Activated naive CD8-positive, alpha-beta T cell treated with anti-CD3 and anti-CD28 coated beads, Interleukin-2, amount 50 U/mL, for 24 hours (primary cell): ENCODE results near the gene SP140L.

Source experiments
- ATAC-seq: fragments of 150-1000 bp; cut with Tn5 transposase; one replicate; pipeline ENCODE4 v1.10.0; 2021
- DNase-seq: peaks from one replicate; pipeline ENCODE4 v3.0.0; 2021
- H3K27ac Mint-ChIP-seq: one replicate; pipeline ENCODE4 v1.8.0; 2021; ENCODE audit warnings: mild to moderate bottlenecking, mixed read lengths
- H3K27me3 Mint-ChIP-seq: one replicate; pipeline ENCODE4 v1.8.0; 2021; ENCODE audit warnings: mixed read lengths
- H3K36me3 Mint-ChIP-seq: one replicate; pipeline ENCODE4 v1.8.0; 2021; ENCODE audit warnings: low read depth, mixed read lengths
- H3K4me1 Mint-ChIP-seq: one replicate; pipeline ENCODE4 v1.8.0; 2021; ENCODE audit warnings: mixed read lengths
- H3K4me3 Mint-ChIP-seq: one replicate; pipeline ENCODE4 v1.8.0; 2021; ENCODE audit warnings: mild to moderate bottlenecking, moderate library complexity, mixed read lengths
- H3K9me3 Mint-ChIP-seq: one replicate; pipeline ENCODE4 v1.8.0; 2021; ENCODE audit warnings: mixed read lengths

Gene SP140L

GRCh38 chr2:230412846-230413245 is 85.9 kb downstream of the SP140L start:
- Mint-ChIP-seq H3K36me3 (peaks cover 11% of the 10 kb centered on the region), H3K27me3 (no peaks in the 10 kb centered on the region), H3K4me1 (peaks cover 79% of the 10 kb centered on the region), H3K9me3 (no peaks in the 10 kb centered on the region), H3K4me3 (peak overlapping the region; percentile 88), H3K27ac (peak overlapping the region; percentile 35)
- DNase-seq (no peak), ATAC-seq (no peak)

GRCh38 chr2:230413479-230413878 is 86.5 kb downstream of the SP140L start:
- no peak overlapping the region for H3K4me3 Mint-ChIP-seq
- DNase-seq (peak; percentile 15), ATAC-seq (no peak)
- no peaks in the 10 kb centered on the region for H3K9me3 Mint-ChIP-seq
- H3K27me3 Mint-ChIP-seq, result no peaks in the 10 kb centered on the region
- H3K36me3 Mint-ChIP-seq, result peaks cover 15% of the 10 kb centered on the region
- peak overlapping the region; percentile 48 for H3K27ac Mint-ChIP-seq
- H3K4me1 Mint-ChIP-seq, result peaks cover 78% of the 10 kb centered on the region

- ATAC-seq (no peak), DNase-seq (no peak)
- Mint-ChIP-seq H3K9me3 (no peaks in the 10 kb centered on the region), H3K4me3 (peak overlapping the region; percentile 88), H3K27me3 (no peaks in the 10 kb centered on the region), H3K4me1 (peaks cover 80% of the 10 kb centered on the region), H3K27ac (peak overlapping the region; percentile 99), H3K36me3 (peaks cover 21% of the 10 kb centered on the region)
These were observed 87.3 kb downstream of the SP140L start for GRCh38 chr2:230414302-230414701.

- Mint-ChIP-seq H3K4me3 (peak within 1 kb of the TSS; percentile 88), H3K27me3 (no peaks in the 10 kb centered on the region)
- DNase-seq, result peak; percentile 78
These were observed 89.2 kb downstream of the SP140L start, which contains the start of gene SP100 for GRCh38 chr2:230416061-230416721. SP100 (plus strand) TSS chr2:230416201; CDS start chr2:230416297, 96 bp downstream.

GRCh38 chr2:230417436-230417835 is 90.4 kb downstream of the SP140L start:
- Mint-ChIP-seq H3K9me3 (no peaks in the 10 kb centered on the region), H3K27me3 (no peaks in the 10 kb centered on the region), H3K4me1 (peaks cover 81% of the 10 kb centered on the region), H3K4me3 (peak overlapping the region; percentile 88), H3K36me3 (peaks cover 35% of the 10 kb centered on the region), H3K27ac (peak overlapping the region; percentile 65)
- DNase-seq (no peak), ATAC-seq (no peak)

More at GRCh38 chr2:230416061-230416721, 89.2 kb downstream of the SP140L start, which contains the start of gene SP100:
- Mint-ChIP-seq H3K36me3 (peaks cover 26% of the 10 kb centered on the region), H3K9me3 (no peaks in the 10 kb centered on the region), H3K4me1 (peaks cover 78% of the 10 kb centered on the region), H3K27ac (peak within 1 kb of the TSS; percentile 99)
- peak; percentile 88 for ATAC-seq

GRCh38 chr2:230418341-230419016 is 91.5 kb downstream of the SP140L start:
- ATAC-seq, result no peak
- Mint-ChIP-seq H3K36me3 (peaks cover 39% of the 10 kb centered on the region), H3K4me3 (peak overlapping the region; percentile 88), H3K27me3 (no peaks in the 10 kb centered on the region), H3K9me3 (no peaks in the 10 kb centered on the region), H3K4me1 (peaks cover 80% of the 10 kb centered on the region), H3K27ac (peak overlapping the region; percentile 83)
- DNase-seq, result no peak

- peak overlapping the region; percentile 36 for H3K27ac Mint-ChIP-seq
- H3K4me3 Mint-ChIP-seq, result peak overlapping the region; percentile 88
- H3K4me1 Mint-ChIP-seq, result peaks cover 81% of the 10 kb centered on the region
These were observed 92.2 kb downstream of the SP140L start for GRCh38 chr2:230419181-230419580.

GRCh38 chr2:230422149-230422548 is 95.2 kb downstream of the SP140L start:
- H3K36me3 Mint-ChIP-seq, result peaks cover 53% of the 10 kb centered on the region
- peaks cover 88% of the 10 kb centered on the region for H3K4me1 Mint-ChIP-seq
- H3K27me3 Mint-ChIP-seq, result no peaks in the 10 kb centered on the region
- H3K4me3 Mint-ChIP-seq, result no peak overlapping the region
- ATAC-seq, result no peak
- DNase-seq, result no peak
- H3K9me3 Mint-ChIP-seq, result no peaks in the 10 kb centered on the region
- H3K27ac Mint-ChIP-seq, result no peak overlapping the region

More at GRCh38 chr2:230419181-230419580, 92.2 kb downstream of the SP140L start:
- no peak for ATAC-seq
- DNase-seq, result no peak
- peaks cover 46% of the 10 kb centered on the region for H3K36me3 Mint-ChIP-seq
- H3K27me3 Mint-ChIP-seq, result no peaks in the 10 kb centered on the region
- H3K9me3 Mint-ChIP-seq, result no peaks in the 10 kb centered on the region

GRCh38 chr2:230423851-230424458 is 97.0 kb downstream of the SP140L start:
- Mint-ChIP-seq H3K9me3 (peaks cover 8% of the 10 kb centered on the region), H3K4me1 (peaks cover 84% of the 10 kb centered on the region), H3K27ac (peak overlapping the region; percentile 78), H3K36me3 (peaks cover 56% of the 10 kb centered on the region), H3K27me3 (no peaks in the 10 kb centered on the region), H3K4me3 (peak overlapping the region; percentile 21)
- DNase-seq, result no peak
- ATAC-seq, result no peak

GRCh38 chr2:230425377-230425776 is 98.4 kb downstream of the SP140L start:
- Mint-ChIP-seq H3K27me3 (no peaks in the 10 kb centered on the region), H3K27ac (peak overlapping the region; percentile 8), H3K36me3 (peaks cover 65% of the 10 kb centered on the region), H3K4me1 (peaks cover 80% of the 10 kb centered on the region), H3K4me3 (no peak overlapping the region), H3K9me3 (peaks cover 15% of the 10 kb centered on the region)
- ATAC-seq (no peak), DNase-seq (no peak)

- ATAC-seq (no peak), DNase-seq (no peak)
- Mint-ChIP-seq H3K36me3 (peaks cover 66% of the 10 kb centered on the region), H3K4me1 (peaks cover 74% of the 10 kb centered on the region), H3K27ac (no peak overlapping the region), H3K9me3 (peaks cover 15% of the 10 kb centered on the region), H3K27me3 (no peaks in the 10 kb centered on the region), H3K4me3 (no peak overlapping the region)
These were observed 102.5 kb downstream of the SP140L start for GRCh38 chr2:230429513-230429912.

- no peak overlapping the region for H3K4me3 Mint-ChIP-seq
- DNase-seq (no peak), ATAC-seq (peak; percentile 87)
- no peaks in the 10 kb centered on the region for H3K27me3 Mint-ChIP-seq
- H3K9me3 Mint-ChIP-seq, result peaks cover 19% of the 10 kb centered on the region
- peaks cover 71% of the 10 kb centered on the region for H3K36me3 Mint-ChIP-seq
- peaks cover 69% of the 10 kb centered on the region for H3K4me1 Mint-ChIP-seq
- peak overlapping the region; percentile 63 for H3K27ac Mint-ChIP-seq
These were observed 104.2 kb downstream of the SP140L start for GRCh38 chr2:230430957-230431910.

GRCh38 chr2:230434677-230435324 is 107.8 kb downstream of the SP140L start:
- Mint-ChIP-seq H3K27ac (peak overlapping the region; percentile 51), H3K9me3 (peaks cover 16% of the 10 kb centered on the region), H3K4me3 (no peak overlapping the region), H3K36me3 (peaks cover 80% of the 10 kb centered on the region), H3K27me3 (no peaks in the 10 kb centered on the region), H3K4me1 (peaks cover 62% of the 10 kb centered on the region)
- no peak for DNase-seq
- no peak for ATAC-seq
